ENCODE results near the gene MYOZ3. TPM values are rescaled to one million over a fixed set of nuclear protein-coding genes. Genes with fewer than 3 reads are reported as not detected.
A peak's percentile ranks its signal among the peaks of the same experiment; 100 is the strongest.

Gene MYOZ3
- total and polyA plus RNA-seq, 2 of the 8 experiments (the other 6 are each of a cell fraction or from before 2014, with no cell fraction given), result 9.6 to 19.1 TPM

- 89% methylated on average over 2 of the region's 2 CpGs; no CpG with 5 or more reads in 1 of the 2 experiments for WGBS, 2 experiments (ENCODE audit: extremely low coverage in 1 of 2, insufficient coverage in 1 of 2, insufficient read length in 1 of 2, insufficient replicate concordance in 2 of 2, low coverage in 1 of 2, low lambda C conversion rate in 2 of 2, missing lambda C conversion rate in 1 of 2)
- Histone ChIP-seq H3K79me1 (ENCODE audit: low read depth, low read length) (no peaks in the 10 kb centered on the region), H3K27ac (ENCODE audit: low read depth, low read length) (no peak overlapping the region), H3K14ac (ENCODE audit: insufficient read length) (no peak overlapping the region), H4K5ac (ENCODE audit: insufficient read length, low read depth, low read length) (no peak overlapping the region), H4K8ac (ENCODE audit: extremely low read depth, insufficient read depth, low read length) (no peak overlapping the region), H3K23ac (ENCODE audit: insufficient read length) (no peak overlapping the region), H3K18ac (ENCODE audit: extremely low read depth, low read length) (no peak overlapping the region), H2BK15ac (ENCODE audit: low read length) (no peak overlapping the region), H3K56ac (replicated peaks; ENCODE audit: insufficient read length, low read depth, low read length) (no peak overlapping the region), H3K9ac (replicated peaks in 1 of 4; ENCODE audit: extremely low read depth in 1 of 4, low read depth in 3 of 4, low read length in 3 of 4) (no peak overlapping the region), H3K27me3 (replicated peaks in 1 of 4; ENCODE audit: control insufficient read depth in 3 of 4, extremely low read depth in 1 of 4, insufficient read depth in 3 of 4, low read length in 3 of 4) (no peaks in the 10 kb centered on the region; a peak in 1 of 7 replicates), H3K23me2 (ENCODE audit: low read depth, low read length) (peaks cover 2% of the 10 kb centered on the region; the same call in 1 of the 2 replicates), H2AFZ (ENCODE audit: low read length) (no peak overlapping the region), H2BK20ac (ENCODE audit: low read length) (no peak overlapping the region), H2BK120ac (replicated peaks; ENCODE audit: low read depth, low read length) (no peak overlapping the region), H3K9me3 (ENCODE audit: insufficient read depth in 2 of 2, low read depth in 1 of 2, low read length in 1 of 2) (no peaks in the 10 kb centered on the region), H3K4me2 (ENCODE audit: insufficient read depth in 1 of 2, low read depth in 2 of 2, low read length in 2 of 2) (no peak overlapping the region), H3K4me1 (replicated peaks in 1 of 4; ENCODE audit: control insufficient read depth in 3 of 4, insufficient read depth in 4 of 4, low read length in 3 of 4) (peaks cover 0 to 4% (median 2%) of the 10 kb centered on the region in 4 experiments; a peak in 4 of 7 replicates), H3K79me2 (ENCODE audit: control insufficient read depth in 1 of 2, insufficient read depth in 2 of 2, low read length in 2 of 2) (no peaks in the 10 kb centered on the region), H2BK5ac (ENCODE audit: low read depth, low read length) (no peak overlapping the region), H3K36me3 (ENCODE audit: control insufficient read depth in 2 of 4, insufficient read depth in 4 of 4, low read length in 3 of 4) (no peaks in the 10 kb centered on the region), H2BK12ac (ENCODE audit: low read depth, low read length) (no peak overlapping the region), H3K4me3 (ENCODE audit: extremely low read depth in 1 of 4, insufficient read depth in 2 of 4, low read depth in 3 of 4, low read length in 4 of 4) (no peak overlapping the region), H4K91ac (replicated peaks; ENCODE audit: insufficient read length, low read length) (no peak overlapping the region), H3K4ac (replicated peaks; ENCODE audit: insufficient read length, low read depth, low read length) (no peak overlapping the region), H4K20me1 (replicated peaks in 1 of 2; ENCODE audit: control insufficient read depth in 1 of 2, insufficient read depth in 2 of 2, low read length in 2 of 2) (no peaks in the 10 kb centered on the region), H2AK5ac (ENCODE audit: low read depth, low read length) (peak overlapping the region; percentile 88; the same call in 1 of the 2 replicates)
- ChIA-PET POLR2A (ENCODE audit: partially characterized antibody) (interaction anchor here (1.2 to 1.4 kb wide), 4 partner anchors 10 to 50 kb away, joined by 4 to 6 read pairs (median 4); partner anchors contain the start of gene RBM22), CTCF (ENCODE audit: partially characterized antibody) (interaction anchor here (0.5 to 20.1 kb wide), 24 partner anchors 2 to 624 kb away, joined by 3 to 303 read pairs (median 4); partner anchors contain the start of genes MYOZ3 and SYNPO)
- FAIRE-seq (no peak), DNase-seq (ENCODE audit: low read depth in 1 of 2, low spot score in 2 of 2) (no peak)
- TF ChIP-seq EGR1 (IDR thresholded peaks at IDR 0.05; ENCODE audit: borderline replicate concordance, low read depth, low read length) (no peak), ASH2L (IDR thresholded peaks at IDR 0.05; ENCODE audit: low read length) (no peak), CHD2 (IDR thresholded peaks at IDR 0.05; ENCODE audit: low read length) (no peak), BCL11A (IDR thresholded peaks at IDR 0.05; ENCODE audit: low read depth in 2 of 2, low read length in 2 of 2) (no peak), EZH2 (IDR thresholded peaks at IDR 0.05; ENCODE audit: low read depth, low read length, severe bottlenecking) (no peak), HDAC6 (IDR thresholded peaks at IDR 0.05; ENCODE audit: low read depth, low read length) (no peak), CTBP2 (IDR thresholded peaks at IDR 0.05; ENCODE audit: borderline replicate concordance, insufficient read depth, insufficient read length, low read length) (no peak), CREB1 (IDR thresholded peaks at IDR 0.05) (no peak), JUND (IDR thresholded peaks at IDR 0.05; ENCODE audit: low read length) (no peak)
- TF ChIP-seq, protein P1, sequence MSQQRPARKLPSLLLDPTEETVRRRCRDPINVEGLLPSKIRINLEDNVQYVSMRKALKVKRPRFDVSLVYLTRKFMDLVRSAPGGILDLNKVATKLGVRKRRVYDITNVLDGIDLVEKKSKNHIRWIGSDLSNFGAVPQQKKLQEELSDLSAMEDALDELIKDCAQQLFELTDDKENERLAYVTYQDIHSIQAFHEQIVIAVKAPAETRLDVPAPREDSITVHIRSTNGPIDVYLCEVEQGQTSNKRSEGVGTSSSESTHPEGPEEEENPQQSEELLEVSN (IDR thresholded peaks at IDR 0.05), result no peak
Observed at GRCh38 chr5:150653762-150654556, 7.1 kb upstream of the MYOZ3 start.
